ENCODE results near the gene ZNF287. TPM values are rescaled to one million over a fixed set of nuclear protein-coding genes. Genes with fewer than 3 reads are reported as not detected.

ZNF287 gene
- total and polyA plus RNA-seq, 9 of the 15 experiments (the other 6 are each of a cell fraction or from before 2014, with no cell fraction given): 0.01 to 0.27 (median 0.18) TPM; not detected in 2

DNA sequence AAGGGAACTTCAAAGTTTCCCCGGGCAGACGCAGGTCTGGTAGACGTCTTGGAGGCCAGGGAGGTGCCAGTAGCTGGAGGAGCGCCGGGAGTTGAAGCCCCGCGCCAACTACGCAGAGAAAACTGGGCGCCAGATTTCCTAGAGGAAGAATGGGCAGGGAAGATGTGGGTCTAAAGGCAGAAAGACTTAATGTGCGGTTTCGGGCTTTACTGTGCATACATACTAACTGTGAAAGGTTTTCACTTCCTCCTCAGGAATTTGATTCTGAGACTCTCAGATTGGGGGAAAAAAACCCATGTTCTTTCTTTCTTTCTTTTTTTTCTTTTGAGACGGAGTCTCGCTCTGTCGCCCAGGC lies 331 bp upstream of the ZNF287 start:
- DNase-seq (ENCODE audit: extremely low read depth in 1 of 4, low spot score in 3 of 4): no peak
- WGBS (ENCODE audit: insufficient coverage, low coverage, missing lambda C conversion rate): 6% methylated on average over 13 of the region's 14 CpGs
- H3K4me2 ChIP-seq (ENCODE audit: insufficient read depth, low read length): no peak overlapping the region
- BruUV-seq (replicated peaks): no TSS peak
- H3K9me1 ChIP-seq (ENCODE audit: control insufficient read depth, insufficient read depth, low read length): no peaks in the 10 kb centered on the region
- no peak overlapping the region for H3K9ac ChIP-seq (ENCODE audit: insufficient read depth in 1 of 2, low read depth in 2 of 2, low read length in 2 of 2)
- ChIA-PET POLR2A (interaction anchor here (0.9 kb wide), 1 partner anchor 11 kb away, joined by 3 read pairs; no protein-coding TSS in a partner anchor), CTCF (ENCODE audit: low intra/inter-chr PET ratio) (no interaction called here)
- H3K27me3 ChIP-seq (ENCODE audit: control insufficient read depth in 2 of 2, insufficient read depth in 2 of 2, low read length in 2 of 2): peaks cover 0 to 19% of the 10 kb centered on the region in 2 experiments; a peak in 3 of 5 replicates
- H3K4me1 ChIP-seq (replicated peaks in 1 of 2; ENCODE audit: control insufficient read depth in 2 of 2, insufficient read depth in 2 of 2, low read length in 2 of 2): peaks cover 0 to 8% of the 10 kb centered on the region in 2 experiments; a peak in 2 of 5 replicates
- H3K79me2 ChIP-seq (ENCODE audit: control insufficient read depth, insufficient read depth, low read length): no peaks in the 10 kb centered on the region
- H3K36me3 ChIP-seq (ENCODE audit: control insufficient read depth, insufficient read depth, low read length): no peaks in the 10 kb centered on the region
- in situ Hi-C loops (cut with MboI): no loop called here
- no peak overlapping the region for H2AFZ ChIP-seq (ENCODE audit: low read depth, low read length)
- H3K4me3 ChIP-seq: no peak overlapping the region
- intact Hi-C loops (cut with micrococcal nuclease): no loop called here
- no peak for TF ChIP-seq PYGO2 (tag; IDR thresholded peaks at IDR 0.05)
- TF ChIP-seq ZBTB1 (CRISPR knock-in tag; IDR thresholded peaks at IDR 0.05; ENCODE audit: borderline replicate concordance, low read depth): no peak
- no peak for TF ChIP-seq PRDM10 (IDR thresholded peaks at IDR 0.05; ENCODE audit: partially characterized antibody)
- no peak for TF ChIP-seq STAG1 (CRISPR knock-in tag; IDR thresholded peaks at IDR 0.05; ENCODE audit: borderline replicate concordance)
- TF ChIP-seq DIDO1 (tag; IDR thresholded peaks at IDR 0.05; ENCODE audit: low read depth): no peak
- no peak for TF ChIP-seq RBM22 (IDR thresholded peaks at IDR 0.05; ENCODE audit: low read depth, low read length, poor library complexity, severe bottlenecking)
- no peak for TF ChIP-seq GABPA (tag; conservative IDR thresholded peaks at IDR 0.05; ENCODE audit: low read depth)
- no peak for TF ChIP-seq ZNF133 (CRISPR knock-in tag; IDR thresholded peaks at IDR 0.05)
- no peak for TF ChIP-seq EZH2 (IDR thresholded peaks at IDR 0.05; ENCODE audit: borderline replicate concordance, low read depth, low read length)
- TF ChIP-seq GATA2 (CRISPR knock-in tag; IDR thresholded peaks at IDR 0.05): no peak
- TF ChIP-seq E2F3 (CRISPR knock-in tag; IDR thresholded peaks at IDR 0.05): no peak
- no peak for TF ChIP-seq RUNX1 (IDR thresholded peaks at IDR 0.05; ENCODE audit: low read depth)
- H3K27ac ChIP-seq (ENCODE audit: extremely low read depth, low read depth, low read length): no peak overlapping the region
- H4K20me1 ChIP-seq (replicated peaks; ENCODE audit: control insufficient read depth, insufficient read depth, low read length): no peaks in the 10 kb centered on the region
- H3K9me3 ChIP-seq (replicated peaks; ENCODE audit: control insufficient read depth, insufficient read depth, low read depth, low read length): no peaks in the 10 kb centered on the region
- FAIRE-seq: no peak
- ATAC-seq: no peak

Data from K562 (cell line).